OCI-LY1 (cell line): ENCODE measurements around the gene TMEM185A.
"Not testable (repeated sequence)": the region's sequence is repeated elsewhere in the genome, so short reads cannot be mapped to it uniquely, and the experiment has no call there.

ENCODE experiments used
- H2AFZ ChIP-seq: fragments of 200-600 bp; sonication (generic), shearing (Covaris generic); 2 replicates; pipeline ENCODE4 v1.6.0; 2014; ENCODE audit warnings: antibody characterized with exemption, mild to moderate bottlenecking, low read length
- H3F3A ChIP-seq: fragments of 200-600 bp; sonication (generic), shearing (Covaris generic); 2 replicates; pipeline ENCODE4 v1.6.0; 2014; ENCODE audit warnings: mild to moderate bottlenecking, antibody characterized with exemption, low read length, moderate library complexity; ENCODE audit not compliant: insufficient read depth
- H3K27ac ChIP-seq: fragments of 200-600 bp; sonication (generic); 2 replicates; pipeline ENCODE4 v1.5.1; 2014; ENCODE audit warnings: low read length, mixed run types, mild to moderate bottlenecking, low read depth; ENCODE audit not compliant: poor library complexity, severe bottlenecking
- H3K27me3 ChIP-seq: fragments of 200-600 bp; sonication (generic); 2 replicates; pipeline ENCODE4 v1.6.0; 2014; ENCODE audit warnings: antibody characterized with exemption, mild to moderate bottlenecking, low read length, moderate library complexity; ENCODE audit not compliant: insufficient read depth
- H3K36me3 ChIP-seq: fragments of 200-600 bp; sonication (generic); 2 replicates; pipeline ENCODE4 v1.6.1; 2014; ENCODE audit warnings: mild to moderate bottlenecking, antibody characterized with exemption, low read length, moderate library complexity, mixed read lengths; ENCODE audit not compliant: insufficient read depth
- H3K4me1 ChIP-seq: fragments of 200-600 bp; sonication (generic); 2 replicates; pipeline ENCODE4 v1.5.1; 2014; ENCODE audit warnings: mild to moderate bottlenecking, low read length, moderate library complexity; ENCODE audit not compliant: insufficient read depth, severe bottlenecking
- H3K4me2 ChIP-seq: fragments of 200-600 bp; sonication (generic), shearing (Covaris generic); 2 replicates; pipeline ENCODE4 v1.6.1; 2014; ENCODE audit warnings: low read length
- H3K4me3 ChIP-seq: fragments of 200-600 bp; sonication (generic); 2 replicates; pipeline ENCODE4 v1.5.1; 2014; ENCODE audit warnings: low read length, low read depth, mild to moderate bottlenecking, mixed read lengths; ENCODE audit not compliant: poor library complexity, severe bottlenecking
- H3K79me2 ChIP-seq: fragments of 200-600 bp; shearing (Covaris generic); 2 replicates; pipeline ENCODE4 v1.6.1; 2016; ENCODE audit warnings: mixed run types, low read length, mixed read lengths; ENCODE audit not compliant: insufficient read depth
- H3K9ac ChIP-seq: fragments of 200-600 bp; sonication (generic), shearing (Covaris generic); 2 replicates; pipeline ENCODE4 v1.6.1; 2014; ENCODE audit warnings: mild to moderate bottlenecking, low read length, mixed read lengths
- H3K9me2 ChIP-seq: fragments of 200-600 bp; sonication (generic), shearing (Covaris generic); 2 replicates; pipeline ENCODE4 v1.6.1; 2014; ENCODE audit warnings: low read depth, mild to moderate bottlenecking, low read length, mixed read lengths
- H3K9me3 ChIP-seq: fragments of 200-600 bp; shearing (Covaris generic); 2 replicates; pipeline ENCODE4 v1.6.1; 2014; ENCODE audit warnings: low read length, mixed read lengths
- H4K20me1 ChIP-seq: fragments of 200-600 bp; sonication (generic), shearing (Covaris generic); 2 replicates; pipeline ENCODE4 v1.6.0; 2016; ENCODE audit warnings: mild to moderate bottlenecking, low read length; ENCODE audit not compliant: insufficient read depth
- CTCF ChIP-seq: fragments of 200-600 bp; sonication (generic), shearing (Covaris generic); IDR thresholded peaks from 2 replicates; pipeline ENCODE4 v1.5.1; 2017; ENCODE audit warnings: mild to moderate bottlenecking, antibody characterized with exemption, low read length, moderate library complexity, mixed read lengths
- EZH2 ChIP-seq: fragments of 200-600 bp; sonication (generic), shearing (Covaris generic); IDR thresholded peaks from 2 replicates; pipeline ENCODE4 v1.8.0; 2017; ENCODE audit warnings: borderline replicate concordance, mixed run types, mild to moderate bottlenecking, antibody characterized with exemption, low read length, moderate library complexity, mixed read lengths

The TMEM185A gene

DNA sequence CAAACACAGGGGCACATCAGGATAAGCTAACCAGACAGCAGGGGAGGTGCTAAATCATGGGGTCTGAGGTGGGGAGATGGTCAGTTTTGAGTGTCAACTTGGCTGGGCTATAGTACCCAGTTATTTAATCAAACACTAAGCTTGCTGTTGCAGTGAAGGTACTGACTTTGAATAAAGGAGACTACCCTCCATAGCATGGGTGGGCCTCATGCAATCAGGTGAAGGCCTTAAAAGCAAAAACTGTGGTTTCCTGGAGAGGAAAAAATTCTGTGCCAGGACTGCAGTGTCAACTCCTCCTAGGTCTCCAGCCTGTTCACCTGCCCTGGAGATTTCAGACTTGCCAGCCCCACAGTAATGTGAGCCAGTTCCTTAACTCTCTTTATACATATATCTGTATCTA lies 23.9 kb downstream of the TMEM185A start:
- Histone ChIP-seq H3K9me3 (no peaks in the 10 kb centered on the region), H3K4me3 (no peak overlapping the region), H3K27me3 (no peaks in the 10 kb centered on the region), H3K4me2 (no peak overlapping the region), H3K4me1 (no peaks in the 10 kb centered on the region), H3F3A (no peaks in the 10 kb centered on the region), H3K27ac (no peak overlapping the region), H3K36me3 (no peaks in the 10 kb centered on the region), H3K9me2 (no peaks in the 10 kb centered on the region), H3K79me2 (no peaks in the 10 kb centered on the region), H4K20me1 (no peaks in the 10 kb centered on the region), H2AFZ (no peak overlapping the region), H3K9ac (no peak overlapping the region)
- TF ChIP-seq CTCF (no peak), EZH2 (no peak)

DNA sequence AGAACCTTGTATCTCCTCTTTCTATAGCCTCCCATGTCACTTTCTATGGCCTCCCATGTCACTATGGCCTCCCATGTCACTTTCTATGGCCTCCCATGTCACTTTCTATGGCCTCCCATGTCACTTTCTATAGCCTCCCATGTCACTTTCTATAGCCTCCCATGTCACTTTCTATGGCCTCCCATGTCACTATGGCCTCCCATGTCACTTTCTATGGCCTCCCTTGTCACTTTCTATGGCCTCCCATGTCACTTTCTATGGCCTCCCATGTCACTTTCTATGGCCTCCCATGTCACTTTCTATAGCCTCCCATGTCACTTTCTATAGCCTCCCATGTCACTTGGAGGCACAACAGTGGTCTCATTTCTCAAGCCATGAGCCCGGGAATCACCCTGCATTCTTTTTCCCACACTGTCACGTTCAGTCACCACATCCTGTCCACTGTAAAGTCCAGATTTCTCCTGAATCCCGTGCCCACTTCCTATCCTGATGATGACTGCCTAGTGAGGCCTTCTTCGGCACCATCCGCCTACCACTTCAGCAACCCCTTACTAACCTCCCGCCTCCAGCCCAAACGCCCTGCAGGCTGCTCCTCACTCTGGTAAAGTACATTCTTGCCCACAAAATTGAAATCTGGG lies 26.2 kb downstream of the TMEM185A start:
- H3K9me2 ChIP-seq, H3K9ac ChIP-seq, H3K4me2 ChIP-seq, H3K27me3 ChIP-seq, H3K27ac ChIP-seq, H3K4me1 ChIP-seq, H3K9me3 ChIP-seq, H2AFZ ChIP-seq, H3K4me3 ChIP-seq, H4K20me1 ChIP-seq, H3K36me3 ChIP-seq, H3K79me2 ChIP-seq, H3F3A ChIP-seq: not testable (repeated sequence)

- H3F3A ChIP-seq, H3K9ac ChIP-seq, H3K4me1 ChIP-seq, H3K27ac ChIP-seq, H3K4me2 ChIP-seq, H4K20me1 ChIP-seq, H2AFZ ChIP-seq, H3K36me3 ChIP-seq, H3K27me3 ChIP-seq, H3K9me3 ChIP-seq, H3K79me2 ChIP-seq, H3K4me3 ChIP-seq, H3K9me2 ChIP-seq: not testable (repeated sequence)
Measured at GRCh38 chrX:149598603-149599002, 33.0 kb downstream of the TMEM185A start.

DNA sequence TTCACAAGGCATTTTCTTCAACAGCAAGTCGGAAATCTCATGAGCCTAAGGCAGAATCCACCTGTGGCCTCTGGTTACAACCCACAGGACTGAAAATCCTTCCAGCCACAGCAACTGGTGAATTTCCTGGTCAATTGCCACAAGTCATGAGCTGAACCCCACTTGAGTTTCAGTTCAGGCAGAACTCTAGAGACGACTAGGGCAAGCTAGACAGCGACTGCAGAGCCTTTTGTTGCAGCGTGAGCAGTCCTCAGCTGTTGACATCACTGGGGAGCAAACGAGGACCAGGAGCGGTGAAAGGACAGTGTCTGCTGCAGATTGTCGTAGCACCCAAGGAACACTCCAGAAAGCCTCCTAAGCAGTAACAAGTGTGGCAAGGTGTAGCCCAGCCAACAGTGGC lies 35.6 kb downstream of the TMEM185A start:
- not testable (repeated sequence) for H3K9me2 ChIP-seq, H3K27ac ChIP-seq, H2AFZ ChIP-seq, H3K36me3 ChIP-seq, H3K79me2 ChIP-seq, H3K4me1 ChIP-seq, H3K9ac ChIP-seq, H3K27me3 ChIP-seq, H3K4me3 ChIP-seq, H4K20me1 ChIP-seq, H3F3A ChIP-seq, H3K4me2 ChIP-seq, H3K9me3 ChIP-seq

- not testable (repeated sequence) for H3F3A ChIP-seq, H3K9me3 ChIP-seq, H3K9ac ChIP-seq, H4K20me1 ChIP-seq, H3K4me3 ChIP-seq, H2AFZ ChIP-seq, H3K9me2 ChIP-seq, H3K36me3 ChIP-seq, H3K4me1 ChIP-seq, H3K79me2 ChIP-seq, H3K27me3 ChIP-seq, H3K4me2 ChIP-seq, H3K27ac ChIP-seq
Measured at GRCh38 chrX:149595214-149595613, 36.4 kb downstream of the TMEM185A start, which contains the start of gene HSFX2. Gene HSFX2 (minus strand): TSS chrX:149595314. CDS start chrX:149594700, 614 bp downstream.

GRCh38 chrX:149590993-149591392 lies 40.6 kb downstream of the TMEM185A start:
- H3K4me1 ChIP-seq, H3K9me2 ChIP-seq, H3K4me2 ChIP-seq, H3K79me2 ChIP-seq, H3K27ac ChIP-seq, H2AFZ ChIP-seq, H3F3A ChIP-seq, H3K9me3 ChIP-seq, H3K27me3 ChIP-seq, H3K9ac ChIP-seq, H3K36me3 ChIP-seq, H4K20me1 ChIP-seq, H3K4me3 ChIP-seq: not testable (repeated sequence)

DNA sequence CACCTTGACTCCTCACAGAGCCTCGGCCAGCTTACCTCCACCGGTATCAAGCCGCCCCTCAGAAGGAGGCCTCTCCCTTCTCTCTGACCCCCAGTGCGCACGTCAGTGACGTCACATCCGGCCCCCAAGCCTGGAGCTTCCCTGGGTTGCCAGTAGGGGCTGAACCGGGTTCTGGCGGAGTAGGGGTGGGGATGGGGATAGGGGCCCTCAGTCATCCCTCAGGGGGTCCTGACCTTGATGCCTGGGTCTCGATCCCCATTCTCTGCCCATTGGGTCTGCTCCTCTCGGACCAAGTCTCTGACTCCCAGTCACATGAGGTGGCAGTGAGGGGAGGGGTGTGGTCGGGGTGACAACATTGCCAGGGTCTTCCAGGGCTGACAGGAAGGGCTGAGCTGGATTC lies 44.2 kb downstream of the TMEM185A start, which contains the start of gene MAGEA9B:
TSS of gene MAGEA9B (minus strand) at position 101 of the 400 bp plus-strand sequence. CDS start 4,280 bp downstream, outside the sequence.
- H3K4me2 ChIP-seq, H3K27me3 ChIP-seq, H4K20me1 ChIP-seq, H3K36me3 ChIP-seq, H3K27ac ChIP-seq, H3K4me3 ChIP-seq, H3K9me3 ChIP-seq, H3K9me2 ChIP-seq, H3K9ac ChIP-seq, H3F3A ChIP-seq, H3K4me1 ChIP-seq, H2AFZ ChIP-seq, H3K79me2 ChIP-seq: not testable (repeated sequence)
